ENCODE measurements around the gene CST3.
"Not testable (repeated sequence)": the region's sequence is repeated elsewhere in the genome, so short reads cannot be mapped to it uniquely, and the experiment has no call there.

CST3 gene

GRCh38 chr20:23637282-23638221 lies at the start of gene CST3:
Gene CST3 (minus strand): TSS chr20:23637955. CDS start chr20:23637862, 93 bp downstream.
- peak; percentile 16 for DNase-seq

GRCh38 chr20:23686046-23686750 lies 48.4 kb upstream of the CST3 start:
- DNase-seq: no peak

GRCh38 chr20:23685529-23685896 lies 47.8 kb upstream of the CST3 start:
- not testable (repeated sequence) for DNase-seq

GRCh38 chr20:23684261-23684660 lies 46.5 kb upstream of the CST3 start:
- DNase-seq: no peak

GRCh38 chr20:23683807-23684206 lies 46.1 kb upstream of the CST3 start:
- no peak for DNase-seq

GRCh38 chr20:23683281-23683680 lies 45.5 kb upstream of the CST3 start:
- DNase-seq: no peak

GRCh38 chr20:23680146-23680545 lies 42.4 kb upstream of the CST3 start:
- DNase-seq: no peak

- DNase-seq: no peak
These were observed 41.7 kb upstream of the CST3 start for GRCh38 chr20:23679133-23680092.

GRCh38 chr20:23673209-23673608 lies 35.5 kb upstream of the CST3 start:
- no peak for DNase-seq

- DNase-seq: no peak
These were observed 34.4 kb upstream of the CST3 start for GRCh38 chr20:23672158-23672557.

GRCh38 chr20:23671479-23671878 lies 33.7 kb upstream of the CST3 start:
- DNase-seq: no peak

- no peak for DNase-seq
These were observed 32.6 kb upstream of the CST3 start for GRCh38 chr20:23670361-23670760.

GRCh38 chr20:23669866-23670265 lies 32.1 kb upstream of the CST3 start:
- no peak for DNase-seq

GRCh38 chr20:23669327-23669726 lies 31.6 kb upstream of the CST3 start:
- DNase-seq: no peak

GRCh38 chr20:23668477-23668951 lies 30.8 kb upstream of the CST3 start:
- peak; percentile 7 for DNase-seq

GRCh38 chr20:23667666-23668065 lies 29.9 kb upstream of the CST3 start:
- DNase-seq: no peak

GRCh38 chr20:23666698-23667097 lies 28.9 kb upstream of the CST3 start:
- no peak for DNase-seq

- DNase-seq: no peak
These were observed 28.4 kb upstream of the CST3 start for GRCh38 chr20:23666189-23666588.

GRCh38 chr20:23664954-23665353 lies 27.2 kb upstream of the CST3 start:
- no peak for DNase-seq

- not testable (repeated sequence) for DNase-seq
These were observed 26.3 kb upstream of the CST3 start for GRCh38 chr20:23664046-23664445.

- no peak for DNase-seq
These were observed 25.4 kb upstream of the CST3 start for GRCh38 chr20:23663180-23663579.

GRCh38 chr20:23662276-23662870 lies 24.6 kb upstream of the CST3 start:
- no peak for DNase-seq

Measured in DMS79 (cell line).